Hair follicle dermal papilla cell (primary cell): ENCODE results near the gene MAP4K1. TPM values are rescaled to one million over a fixed set of nuclear protein-coding genes. Genes with fewer than 3 reads are reported as not detected.

Source experiments
- total RNA-seq: library from RNA; depleted of rRNA; stranded (reverse); fragments of >200 nt; gene quantifications from 2 replicates; pipeline ENCODE4 v1.2.3, GENCODE V29; 2012

MAP4K1 gene
- not detected in 2 replicates for total RNA-seq

GRCh38 chr19:38617764-38618589 lies at the start of gene MAP4K1:
TSS of gene MAP4K1 (minus strand) at chr19:38617953. CDS start at chr19:38617895, 58 bp downstream.

GRCh38 chr19:38647368-38647965 lies 29.7 kb upstream of the MAP4K1 start, which contains the start of gene ACTN4:
TSS of gene ACTN4 (plus strand) at chr19:38647649. CDS start at chr19:38647746, 97 bp downstream.

GRCh38 chr19:38618590-38619360 lies 1.0 kb upstream of the MAP4K1 start, which contains the start of gene EIF3K:
TSS of gene EIF3K (plus strand) at chr19:38619188. CDS start at chr19:38619269, 81 bp downstream.

Other genes with a start within 250 kb of the MAP4K1 start
- gene PSMD8, start 243.4 kb downstream of the MAP4K1 start, total RNA-seq: 233 and 276 TPM in 2 replicates
- 0.49 and 1.2 TPM in 2 replicates for gene GGN, start 229.9 kb downstream of the MAP4K1 start, total RNA-seq
- 1.5 and 2.1 TPM in 2 replicates for gene SPRED3, start 229.3 kb downstream of the MAP4K1 start, total RNA-seq
- gene FAM98C, start 214.9 kb downstream of the MAP4K1 start, total RNA-seq: 11.2 and 11.9 TPM in 2 replicates
- not detected in 2 replicates for gene RASGRP4, start 191.7 kb downstream of the MAP4K1 start, total RNA-seq
- under 0.01 TPM in 2 replicates for gene RYR1, start 184.3 kb downstream of the MAP4K1 start, total RNA-seq
- gene EIF3K, start 1.2 kb upstream of the MAP4K1 start, total RNA-seq: 279 and 398 TPM in 2 replicates
- gene ACTN4, start 29.7 kb upstream of the MAP4K1 start, total RNA-seq: 644 and 959 TPM in 2 replicates
- gene CAPN12, start 126.5 kb upstream of the MAP4K1 start, total RNA-seq: 0.24 and 0.65 TPM in 2 replicates
- not detected in 2 replicates for gene LGALS7, start 155.6 kb upstream of the MAP4K1 start, total RNA-seq
- gene LGALS7B, start 171.2 kb upstream of the MAP4K1 start, total RNA-seq: 0.97 TPM in 1 of 2 replicates, not detected in the other
- gene LGALS4, start 195.0 kb upstream of the MAP4K1 start, total RNA-seq: not detected in 2 replicates
- gene ECH1, start 213.8 kb upstream of the MAP4K1 start, total RNA-seq: 61.2 and 70.1 TPM in 2 replicates
- 232 and 246 TPM in 2 replicates for gene HNRNPL, start 232.0 kb upstream of the MAP4K1 start, total RNA-seq